Activated T-helper 1 cell treated with anti-CD3 and anti-CD28 coated beads, Interleukin-12 subunit alpha, Interleukin-12 subunit beta, Interleukin-2, Interleukin-4 antibody, amounts not matched to agents 30 ng/mL and 10 ng/mL and 1 ng/mL, durations not matched to agents 14 hours and 24 hours and 36 hours (primary cell): ENCODE measurements around the gene EMC9. TPM values are rescaled to one million over a fixed set of nuclear protein-coding genes. Genes with fewer than 3 reads are reported as not detected.

Experiments
- DNase-seq: peaks from one replicate; pipeline ENCODE4 v3.0.0; 2021; ENCODE audit warnings: low spot score
- H3K27ac Mint-ChIP-seq: one replicate; pipeline ENCODE4 v1.8.0; 2021; ENCODE audit warnings: mild to moderate bottlenecking, mixed read lengths
- H3K27me3 Mint-ChIP-seq: one replicate; pipeline ENCODE4 v1.8.0; 2022; ENCODE audit warnings: mild to moderate bottlenecking, moderate library complexity, mixed read lengths; ENCODE audit not compliant: insufficient read depth
- H3K36me3 Mint-ChIP-seq: one replicate; pipeline ENCODE4 v1.8.0; 2021; ENCODE audit warnings: low read depth, mixed read lengths
- H3K4me1 Mint-ChIP-seq: one replicate; pipeline ENCODE4 v1.8.0; 2021; ENCODE audit warnings: low read depth, mixed read lengths
- H3K4me3 Mint-ChIP-seq: one replicate; pipeline ENCODE4 v1.8.0; 2021; ENCODE audit warnings: mild to moderate bottlenecking, moderate library complexity, mixed read lengths
- H3K9me3 Mint-ChIP-seq: one replicate; pipeline ENCODE4 v1.8.0; 2021; ENCODE audit warnings: mixed read lengths
- intact Hi-C: fragments of 100-400 bp; cut with micrococcal nuclease; formaldehyde crosslinking; loops from one replicate; pipeline ENCODE4 v1.15.1; 2024
- total RNA-seq: library from RNA; stranded (reverse); gene quantifications from 2 replicates; pipeline ENCODE4 v1.2.3, GENCODE V29; 2022

The EMC9 gene
- total RNA-seq, 1 donor from 2014 or later, result 22.9 TPM

DNA sequence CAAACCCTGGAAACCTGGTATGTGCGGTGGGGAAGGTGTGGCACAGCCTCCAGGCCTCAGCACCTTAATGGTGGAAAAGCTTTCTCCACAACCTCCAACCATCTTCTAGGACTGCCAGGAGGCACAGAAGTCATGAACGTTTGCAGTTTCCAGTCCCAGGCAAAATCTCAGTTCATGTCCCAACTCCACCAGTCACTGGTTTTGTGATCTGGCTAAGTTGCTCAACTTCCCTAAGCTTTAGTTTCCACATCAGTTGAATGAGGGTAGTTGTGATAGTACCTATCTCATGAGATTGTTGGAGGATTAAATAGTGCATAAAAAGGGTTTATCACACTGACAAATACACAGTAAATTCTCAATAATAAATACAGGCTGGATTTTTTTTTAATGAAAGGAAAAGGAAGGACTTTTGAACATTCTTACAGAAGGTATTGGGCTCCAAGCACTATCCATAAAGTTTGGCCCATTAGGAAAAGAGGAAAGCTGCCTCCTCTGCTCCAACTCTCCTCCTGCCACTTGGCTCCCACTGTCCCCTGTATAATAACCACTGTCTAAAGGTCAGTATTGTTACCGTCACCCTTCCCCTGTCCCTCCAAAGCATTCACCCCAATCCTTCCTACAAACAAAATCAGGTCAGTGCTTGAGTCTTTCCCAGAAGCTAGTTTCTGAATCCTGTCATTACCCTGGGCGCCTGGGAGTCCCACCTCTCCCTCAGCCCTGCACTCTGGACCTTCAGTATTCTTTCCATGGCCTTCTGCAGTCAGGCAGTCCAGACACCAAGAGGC, 41.0 kb downstream of the EMC9 start:
- H3K9me3 Mint-ChIP-seq, result peaks cover 4% of the 10 kb centered on the region
- peaks cover 57% of the 10 kb centered on the region for H3K36me3 Mint-ChIP-seq
- intact Hi-C loops, result no loop called here
- DNase-seq, result no peak
- no peak overlapping the region for H3K4me3 Mint-ChIP-seq
- H3K4me1 Mint-ChIP-seq, result peaks cover 20% of the 10 kb centered on the region
- H3K27me3 Mint-ChIP-seq, result no peaks in the 10 kb centered on the region
- no peak overlapping the region for H3K27ac Mint-ChIP-seq

GRCh38 chr14:24098927-24099813, 42.2 kb downstream of the EMC9 start:
- intact Hi-C loops, result no loop called here

GRCh38 chr14:24098229-24098926, 43.0 kb downstream of the EMC9 start:
- Mint-ChIP-seq H3K27ac (no peak overlapping the region), H3K36me3 (peaks cover 46% of the 10 kb centered on the region), H3K4me3 (no peak overlapping the region), H3K27me3 (no peaks in the 10 kb centered on the region), H3K9me3 (no peaks in the 10 kb centered on the region), H3K4me1 (peaks cover 25% of the 10 kb centered on the region)
- intact Hi-C loops, result no loop called here
- DNase-seq, result no peak

More at GRCh38 chr14:24098927-24099813, 42.2 kb downstream of the EMC9 start:
- H3K36me3 Mint-ChIP-seq, result peaks cover 52% of the 10 kb centered on the region
- H3K27me3 Mint-ChIP-seq, result no peaks in the 10 kb centered on the region
- H3K4me1 Mint-ChIP-seq, result peaks cover 20% of the 10 kb centered on the region
- H3K4me3 Mint-ChIP-seq, result no peak overlapping the region
- DNase-seq, result no peak
- peak overlapping the region; percentile 40 for H3K27ac Mint-ChIP-seq
- no peaks in the 10 kb centered on the region for H3K9me3 Mint-ChIP-seq

DNA sequence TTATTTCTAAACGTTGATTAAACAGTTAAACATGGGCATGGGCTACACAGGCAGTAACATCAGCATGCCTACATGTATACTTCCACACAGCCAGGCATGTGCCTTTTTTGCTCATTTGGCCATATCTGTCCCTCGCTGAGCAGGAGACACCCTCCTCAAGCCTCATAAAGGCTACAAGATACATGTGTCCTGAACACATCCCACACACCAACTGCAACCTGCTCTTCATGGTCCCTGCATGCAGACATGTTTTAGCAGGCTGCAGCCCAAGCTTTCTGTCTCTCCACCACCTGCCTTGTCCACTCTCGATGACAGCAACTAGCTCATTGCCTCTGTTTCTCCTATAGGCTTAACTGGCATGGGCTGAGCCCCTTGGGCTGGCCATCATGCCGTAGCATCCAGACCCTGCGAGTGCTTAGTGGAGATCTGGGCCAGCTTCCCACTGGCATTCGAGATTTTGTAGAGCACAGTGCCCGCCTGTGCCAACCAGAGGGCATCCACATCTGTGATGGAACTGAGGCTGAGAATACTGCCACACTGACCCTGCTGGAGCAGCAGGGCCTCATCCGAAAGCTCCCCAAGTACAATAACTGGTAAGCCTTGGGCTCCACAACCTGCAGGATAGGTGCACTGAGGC, 44.7 kb downstream of the EMC9 start:
- H3K27ac Mint-ChIP-seq, result peak overlapping the region; percentile 44
- H3K36me3 Mint-ChIP-seq, result peaks cover 38% of the 10 kb centered on the region
- DNase-seq, result no peak
- H3K27me3 Mint-ChIP-seq, result no peaks in the 10 kb centered on the region
- H3K9me3 Mint-ChIP-seq, result no peaks in the 10 kb centered on the region
- H3K4me1 Mint-ChIP-seq, result peaks cover 30% of the 10 kb centered on the region
- H3K4me3 Mint-ChIP-seq, result peak overlapping the region; percentile 68
- intact Hi-C loops, result no loop called here

DNA sequence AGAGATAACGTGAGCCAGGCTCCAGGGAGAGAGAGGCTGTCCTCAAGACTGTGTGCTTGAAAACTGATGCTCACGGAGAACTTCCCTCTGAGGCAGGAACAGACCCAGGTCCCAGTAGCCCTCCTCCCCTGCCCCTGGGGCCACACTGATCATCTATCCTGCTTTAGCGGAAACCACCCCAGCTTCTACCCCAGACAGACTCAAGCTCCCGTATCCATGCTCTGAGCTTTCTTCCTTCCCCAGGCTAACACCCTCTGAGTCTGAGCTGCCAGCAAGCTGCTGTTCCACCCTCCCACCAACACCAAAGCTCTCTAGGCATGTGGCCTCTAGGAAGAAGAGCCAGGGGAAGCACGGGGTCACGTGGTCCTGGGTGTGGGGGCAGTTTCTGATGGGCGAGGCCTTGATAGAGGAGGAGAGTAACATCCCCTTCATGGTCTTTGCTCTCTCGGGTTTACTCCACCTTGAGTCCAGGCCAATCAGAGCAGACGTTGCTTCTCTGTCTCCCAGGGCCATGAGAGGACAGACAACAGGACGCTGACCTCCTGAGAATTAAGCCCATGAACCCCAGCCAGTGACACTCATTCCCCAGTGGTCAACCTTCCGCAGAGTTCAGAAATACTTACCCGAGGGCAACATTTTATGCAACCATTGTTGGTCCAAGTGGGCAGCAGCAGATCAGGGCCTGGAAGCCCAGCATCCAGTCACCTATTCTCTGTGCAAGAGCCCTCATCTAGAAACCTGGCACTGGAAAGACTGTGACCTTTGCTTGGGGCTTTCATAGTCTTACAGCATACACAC, 45.9 kb downstream of the EMC9 start:
- intact Hi-C loops, result loop anchor here (1.0 to 2.0 kb wide), 3 partner anchors 14 to 59 kb away; partner anchors contain the start of gene PSME1
- Mint-ChIP-seq H3K9me3 (no peaks in the 10 kb centered on the region), H3K36me3 (peaks cover 29% of the 10 kb centered on the region), H3K4me1 (peaks cover 34% of the 10 kb centered on the region), H3K27me3 (no peaks in the 10 kb centered on the region), H3K27ac (peak overlapping the region; percentile 97), H3K4me3 (peak overlapping the region; percentile 100)
- DNase-seq, result no peak

- H3K27ac Mint-ChIP-seq, result peak overlapping the region; percentile 97
- peaks cover 24% of the 10 kb centered on the region for H3K36me3 Mint-ChIP-seq
- peak overlapping the region; percentile 100 for H3K4me3 Mint-ChIP-seq
- no peak for DNase-seq
- H3K4me1 Mint-ChIP-seq, result peaks cover 36% of the 10 kb centered on the region
- H3K9me3 Mint-ChIP-seq, result no peaks in the 10 kb centered on the region
- intact Hi-C loops, result loop anchor here (1.0 to 5.0 kb wide), 11 partner anchors 14 to 108 kb away; partner anchors contain the start of genes DCAF11, DHRS4L2, IRF9 and NRL
- no peaks in the 10 kb centered on the region for H3K27me3 Mint-ChIP-seq
Observed at GRCh38 chr14:24094841-24095270, 46.5 kb downstream of the EMC9 start.

DNA sequence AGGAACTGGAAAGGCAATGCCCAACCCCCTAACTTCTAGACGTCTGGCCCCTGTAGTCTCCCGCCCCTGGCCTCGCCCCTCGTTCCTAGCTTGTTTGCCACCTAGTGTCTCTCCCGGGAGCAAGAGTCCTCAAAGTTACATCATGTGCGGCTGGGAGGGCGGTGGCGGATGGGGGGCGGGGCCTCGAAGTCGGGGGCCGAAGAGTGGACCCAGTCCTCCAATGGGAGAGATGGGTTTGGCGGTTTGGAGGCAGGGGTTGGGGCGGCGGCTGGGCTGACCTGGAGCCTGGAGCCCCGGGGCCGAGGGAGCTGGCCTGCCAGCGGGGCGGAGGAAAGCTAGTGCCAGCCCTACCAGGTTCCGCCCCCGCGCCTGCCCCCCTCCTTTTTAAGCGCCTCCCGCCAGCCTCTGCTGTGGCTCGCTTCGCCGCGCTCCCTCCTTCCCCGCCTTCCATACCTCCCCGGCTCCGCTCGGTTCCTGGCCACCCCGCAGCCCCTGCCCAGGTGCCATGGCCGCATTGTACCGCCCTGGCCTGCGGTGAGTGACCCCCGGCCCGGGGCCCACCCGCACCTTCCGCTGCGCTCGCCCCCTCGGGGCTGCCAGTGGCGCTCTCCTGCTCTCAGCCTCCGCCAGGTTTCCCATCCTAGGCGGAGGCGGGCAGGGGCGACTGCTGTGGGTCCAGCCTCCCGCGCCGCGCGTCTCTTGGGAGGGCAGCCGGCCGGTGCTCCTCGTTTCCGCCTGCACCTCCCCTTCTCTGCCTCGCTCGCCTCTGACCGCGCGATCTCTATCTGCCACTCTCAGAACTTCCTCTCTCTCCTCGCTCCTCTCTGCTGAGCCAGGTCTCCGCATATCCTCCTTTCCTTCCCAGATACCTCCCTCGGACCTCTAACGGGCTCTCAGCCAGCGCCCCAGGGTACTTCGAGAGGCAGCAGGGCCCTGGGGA, 47.2 kb downstream of the EMC9 start, which contains the start of gene PCK2:
TSS of gene PCK2 (plus strand) at position 411 of the 940 bp plus-strand sequence. CDS start at position 506, 95 bp downstream.
- peaks cover 36% of the 10 kb centered on the region for H3K4me1 Mint-ChIP-seq
- H3K27ac Mint-ChIP-seq, result peak within 1 kb of the TSS; percentile 97
- H3K4me3 Mint-ChIP-seq, result peak within 1 kb of the TSS; percentile 100
- H3K27me3 Mint-ChIP-seq, result no peaks in the 10 kb centered on the region
- peak; percentile 70 for DNase-seq
- H3K36me3 Mint-ChIP-seq, result peaks cover 18% of the 10 kb centered on the region
- H3K9me3 Mint-ChIP-seq, result no peaks in the 10 kb centered on the region
- intact Hi-C loops, result loop anchor here (1.0 to 5.0 kb wide), 9 partner anchors 13 to 107 kb away; partner anchors contain the start of genes DCAF11, DHRS4L2, IRF9 and NRL

GRCh38 chr14:24093207-24093900, 48.0 kb downstream of the EMC9 start:
- peak overlapping the region; percentile 100 for H3K4me3 Mint-ChIP-seq
- peaks cover 18% of the 10 kb centered on the region for H3K36me3 Mint-ChIP-seq

GRCh38 chr14:24092505-24093206, 48.7 kb downstream of the EMC9 start:
- H3K4me1 Mint-ChIP-seq, result peaks cover 36% of the 10 kb centered on the region
- H3K27ac Mint-ChIP-seq, result peak overlapping the region; percentile 86
- intact Hi-C loops, result loop anchor here (5.0 kb wide), 1 partner anchor 105 kb away; the partner anchor contains the start of gene DHRS4L2
- peaks cover 15% of the 10 kb centered on the region for H3K36me3 Mint-ChIP-seq
- no peaks in the 10 kb centered on the region for H3K9me3 Mint-ChIP-seq
- H3K27me3 Mint-ChIP-seq, result no peaks in the 10 kb centered on the region
- peak overlapping the region; percentile 100 for H3K4me3 Mint-ChIP-seq
- no peak for DNase-seq

More at GRCh38 chr14:24093207-24093900, 48.0 kb downstream of the EMC9 start:
- H3K4me1 Mint-ChIP-seq, result peaks cover 36% of the 10 kb centered on the region
- no peaks in the 10 kb centered on the region for H3K27me3 Mint-ChIP-seq
- intact Hi-C loops, result loop anchor here (5.0 kb wide), 1 partner anchor 106 kb away; the partner anchor contains the start of gene DHRS4L2
- H3K9me3 Mint-ChIP-seq, result no peaks in the 10 kb centered on the region
- DNase-seq, result no peak
- H3K27ac Mint-ChIP-seq, result peak overlapping the region; percentile 86

DNA sequence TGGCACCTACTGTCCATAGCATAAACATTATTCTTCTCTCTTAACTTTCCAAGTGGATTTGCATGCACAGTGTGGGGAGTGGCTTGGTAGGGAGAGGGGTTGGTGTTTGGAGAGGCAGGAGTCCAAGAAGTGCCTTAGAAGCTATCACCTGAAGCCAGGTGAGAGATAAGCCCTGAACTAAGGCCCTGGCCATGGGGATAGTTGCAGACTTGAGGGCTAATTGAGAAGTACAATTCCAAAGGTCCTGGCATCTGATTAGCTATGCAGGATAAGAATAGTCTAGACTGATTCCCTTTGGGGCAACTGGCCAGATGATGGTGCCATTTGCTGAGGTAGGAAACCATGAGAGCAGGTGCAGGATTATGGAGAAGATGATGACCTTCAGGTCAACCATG, 49.3 kb downstream of the EMC9 start:
- Mint-ChIP-seq H3K4me3 (peak overlapping the region; percentile 16), H3K27me3 (no peaks in the 10 kb centered on the region), H3K9me3 (no peaks in the 10 kb centered on the region), H3K4me1 (peaks cover 36% of the 10 kb centered on the region), H3K27ac (peak overlapping the region; percentile 86), H3K36me3 (peaks cover 15% of the 10 kb centered on the region)
- intact Hi-C loops, result loop anchor here (5.0 kb wide), 1 partner anchor 105 kb away; the partner anchor contains the start of gene DHRS4L2
- no peak for DNase-seq
